Astrocyte (in vitro differentiated cells and primary cell): Measurements from ENCODE around the gene ANKRD2. TPM values are rescaled to one million over a fixed set of nuclear protein-coding genes. Genes with fewer than 3 reads are reported as not detected.

ENCODE experiments used
- DNase-seq: peaks from one replicate; pipeline ENCODE4 v3.0.0-alpha.2; 2010; ENCODE audit warnings: low read depth
- FAIRE-seq: peaks from 2 replicates; lab custom pipeline; 2011; peaks lifted over from hg19 to GRCh38; lab: Jason Lieb, UNC
- H2AFZ ChIP-seq: 2 replicates; pipeline ENCODE4 v1.6.0; 2012; ENCODE audit warnings: low read depth, low read length, inconsistent platforms
- H3K27ac ChIP-seq: 2 replicates; pipeline ENCODE4 v1.5.1; 2011; ENCODE audit warnings: low read depth, low read length, inconsistent platforms
- H3K27me3 ChIP-seq: 2 replicates; pipeline ENCODE4 v1.6.0; 2011; ENCODE audit warnings: low read length, inconsistent platforms; ENCODE audit not compliant: insufficient read depth
- H3K36me3 ChIP-seq: 2 replicates; pipeline ENCODE4 v1.5.1; 2011; ENCODE audit warnings: low read length, inconsistent platforms; ENCODE audit not compliant: insufficient read depth
- H3K4me1 ChIP-seq: 2 replicates; pipeline ENCODE4 v1.5.1; 2011; ENCODE audit warnings: low read length, inconsistent platforms; ENCODE audit not compliant: insufficient read depth
- H3K4me2 ChIP-seq: 2 replicates; pipeline ENCODE4 v1.6.0; 2012; ENCODE audit warnings: low read length, inconsistent platforms
- H3K4me3 ChIP-seq: 2 replicates; pipeline ENCODE4 v1.5.1; 2011; ENCODE audit warnings: low read depth, mild to moderate bottlenecking, low read length, inconsistent platforms; ENCODE audit not compliant: insufficient read depth
- H3K79me2 ChIP-seq: 2 replicates; pipeline ENCODE4 v1.6.0; 2012; ENCODE audit warnings: mild to moderate bottlenecking, low read length, inconsistent platforms; ENCODE audit not compliant: insufficient read depth
- H3K9ac ChIP-seq: 2 replicates; pipeline ENCODE4 v1.6.0; 2012; ENCODE audit warnings: mild to moderate bottlenecking, low read length, inconsistent platforms
- H3K9me3 ChIP-seq: 2 replicates; pipeline ENCODE4 v1.5.1; 2012; ENCODE audit warnings: low read depth, mild to moderate bottlenecking, low read length, inconsistent platforms; ENCODE audit not compliant: insufficient read depth
- H4K20me1 ChIP-seq: 2 replicates; pipeline ENCODE4 v1.6.0; 2012; ENCODE audit warnings: low read length, inconsistent platforms; ENCODE audit not compliant: insufficient read depth
- H3K27ac Mint-ChIP-seq: one replicate; pipeline ENCODE4 v1.8.0; 2021; ENCODE audit warnings: mild to moderate bottlenecking, mixed read lengths; ENCODE audit not compliant: unreplicated experiment
- H3K27me3 Mint-ChIP-seq: one replicate; pipeline ENCODE4 v1.8.0; 2021; ENCODE audit warnings: low read depth, mixed read lengths; ENCODE audit not compliant: unreplicated experiment
- H3K36me3 Mint-ChIP-seq: one replicate; pipeline ENCODE4 v1.8.0; 2021; ENCODE audit warnings: low read depth, mixed read lengths; ENCODE audit not compliant: unreplicated experiment
- H3K4me1 Mint-ChIP-seq: one replicate; pipeline ENCODE4 v1.8.0; 2021; ENCODE audit warnings: low read depth, mixed read lengths; ENCODE audit not compliant: unreplicated experiment
- H3K4me3 Mint-ChIP-seq: one replicate; pipeline ENCODE4 v1.8.0; 2021; ENCODE audit warnings: mild to moderate bottlenecking, moderate library complexity, mixed read lengths; ENCODE audit not compliant: unreplicated experiment
- H3K9me3 Mint-ChIP-seq: one replicate; pipeline ENCODE4 v1.8.0; 2021; ENCODE audit warnings: mild to moderate bottlenecking, mixed read lengths; ENCODE audit not compliant: unreplicated experiment
- CTCF ChIP-seq: IDR thresholded peaks from 2 replicates; pipeline ENCODE4 v1.5.1; 2011; ENCODE audit warnings: low read depth, mild to moderate bottlenecking, inconsistent platforms, low read length, moderate library complexity; ENCODE audit not compliant: insufficient read depth
- EZH2 ChIP-seq: IDR thresholded peaks from 2 replicates; pipeline ENCODE4 v1.6.1; 2012; ENCODE audit warnings: mild to moderate bottlenecking, low read length, inconsistent platforms; ENCODE audit not compliant: insufficient read depth
- total RNA-seq: library from RNA; stranded (reverse); gene quantifications from 2 replicates; pipeline ENCODE4 v1.2.1, GENCODE V29; 2021

Gene ANKRD2
- total RNA-seq, 1 donor from 2014 or later = 0.36 TPM

DNA sequence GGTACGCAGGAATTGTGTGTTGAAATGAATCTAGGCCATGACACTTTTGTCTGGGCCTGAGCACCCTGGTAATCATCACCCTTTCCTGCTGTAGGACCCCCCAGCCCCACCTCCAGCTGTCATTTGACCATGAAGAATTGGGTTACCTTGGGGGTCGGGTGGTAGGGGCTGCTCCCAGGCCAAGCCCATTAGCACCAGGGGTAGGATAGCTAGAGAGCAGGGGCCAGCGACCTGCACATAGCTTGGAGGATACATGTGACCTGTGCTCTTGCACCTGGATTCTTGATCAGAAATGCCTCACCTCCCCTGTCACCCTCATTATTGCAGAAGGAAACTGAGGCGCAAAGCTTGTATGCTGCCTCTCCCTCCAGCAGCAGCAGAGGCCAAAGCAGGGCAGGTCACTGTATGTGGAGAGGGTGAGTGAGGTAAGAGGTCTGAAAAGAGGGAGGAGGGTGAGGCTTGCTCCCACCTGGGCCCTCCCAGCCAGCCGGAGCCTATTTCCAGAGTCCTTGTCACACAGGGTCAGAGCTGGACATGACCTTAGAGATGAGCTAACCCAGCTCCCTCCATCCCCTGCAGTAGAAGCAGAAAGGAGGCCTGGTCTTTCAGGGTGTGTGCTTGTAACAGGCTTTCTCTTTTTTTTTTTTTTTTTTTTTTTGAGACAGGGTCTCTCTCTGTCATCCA, 35.3 kb upstream of the ANKRD2 start:
- H3K27ac Mint-ChIP-seq = peak overlapping the region; percentile 73
- no peaks in the 10 kb centered on the region for H3K36me3 Mint-ChIP-seq
- Histone ChIP-seq H3K79me2 (peaks cover 41% of the 10 kb centered on the region), H3K36me3 (no peaks in the 10 kb centered on the region), H3K27ac (peak overlapping the region; percentile 71), H3K4me3 (no peak overlapping the region), H3K9me3 (no peaks in the 10 kb centered on the region), H3K27me3 (no peaks in the 10 kb centered on the region), H2AFZ (no peak overlapping the region), H3K9ac (no peak overlapping the region), H3K4me1 (peaks cover 52% of the 10 kb centered on the region), H3K4me2 (no peak overlapping the region), H4K20me1 (peaks cover 7% of the 10 kb centered on the region)
- H3K27me3 Mint-ChIP-seq = no peaks in the 10 kb centered on the region
- DNase-seq (no peak), FAIRE-seq (no peak)
- peaks cover 63% of the 10 kb centered on the region for H3K4me1 Mint-ChIP-seq
- H3K4me3 Mint-ChIP-seq = no peak overlapping the region
- TF ChIP-seq CTCF = no peak
- TF ChIP-seq EZH2 = no peak
- peaks cover 1% of the 10 kb centered on the region for H3K9me3 Mint-ChIP-seq

DNA sequence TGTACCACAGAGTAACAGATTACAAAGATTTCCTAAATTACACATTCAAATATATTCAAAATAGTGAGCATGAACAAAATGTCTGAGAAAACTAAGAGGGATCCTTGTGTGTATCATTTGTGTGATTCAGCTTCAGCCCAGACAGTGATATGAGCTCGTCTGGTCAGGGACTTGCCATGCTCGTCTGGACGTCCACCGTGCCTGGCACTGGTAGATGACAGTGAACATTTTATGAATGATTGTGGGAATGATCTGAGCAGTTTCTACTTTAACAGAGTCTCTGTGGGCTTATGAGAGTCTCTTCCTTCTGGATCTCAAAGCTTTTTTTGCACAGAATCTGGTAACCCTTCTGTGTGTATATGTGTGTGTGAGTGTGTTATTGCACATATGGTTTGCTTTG, 34.2 kb upstream of the ANKRD2 start:
- FAIRE-seq (peak; percentile 65), DNase-seq (peak; percentile 67)
- Histone ChIP-seq H4K20me1 (no peaks in the 10 kb centered on the region), H3K27ac (peak overlapping the region; percentile 99), H3K9ac (peak overlapping the region; percentile 65), H2AFZ (no peak overlapping the region), H3K36me3 (no peaks in the 10 kb centered on the region), H3K4me3 (no peak overlapping the region), H3K9me3 (no peaks in the 10 kb centered on the region), H3K4me1 (peaks cover 57% of the 10 kb centered on the region), H3K4me2 (peak overlapping the region; percentile 14), H3K79me2 (peaks cover 41% of the 10 kb centered on the region), H3K27me3 (no peaks in the 10 kb centered on the region)
- Mint-ChIP-seq H3K4me3 (peak overlapping the region; percentile 43), H3K27me3 (no peaks in the 10 kb centered on the region), H3K27ac (peak overlapping the region; percentile 98), H3K9me3 (peaks cover 1% of the 10 kb centered on the region), H3K4me1 (peaks cover 64% of the 10 kb centered on the region), H3K36me3 (no peaks in the 10 kb centered on the region)
- TF ChIP-seq CTCF = no peak
- no peak for TF ChIP-seq EZH2

DNA sequence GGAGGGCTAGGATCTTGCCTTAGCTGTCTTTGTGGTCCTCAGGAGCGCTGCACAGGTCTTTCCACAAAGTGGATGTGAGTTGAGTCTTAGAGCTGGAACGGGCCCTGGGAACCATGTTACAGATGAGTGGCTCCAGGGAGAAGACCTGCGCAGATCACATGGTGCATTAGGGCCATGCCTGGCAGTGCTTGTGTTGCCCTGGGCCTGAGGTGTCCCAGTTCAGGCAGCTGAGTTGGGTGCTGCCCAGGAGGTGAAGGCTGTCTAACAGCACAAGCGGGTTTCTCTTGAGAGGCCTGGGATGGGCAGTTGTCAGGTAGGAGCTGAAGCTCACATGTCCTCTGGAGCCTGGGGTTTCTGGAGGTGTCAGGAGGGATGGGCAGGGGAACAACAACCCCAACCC, 33.7 kb upstream of the ANKRD2 start:
- H3K79me2 ChIP-seq = peaks cover 40% of the 10 kb centered on the region
- H3K4me1 Mint-ChIP-seq = peaks cover 66% of the 10 kb centered on the region
- no peak overlapping the region for H2AFZ ChIP-seq
- no peaks in the 10 kb centered on the region for H4K20me1 ChIP-seq
- H3K27ac ChIP-seq = peak overlapping the region; percentile 99
- H3K4me1 ChIP-seq = peaks cover 57% of the 10 kb centered on the region
- H3K9me3 Mint-ChIP-seq = peaks cover 1% of the 10 kb centered on the region
- H3K9me3 ChIP-seq = no peaks in the 10 kb centered on the region
- no peak for FAIRE-seq
- no peaks in the 10 kb centered on the region for H3K36me3 Mint-ChIP-seq
- DNase-seq = no peak
- H3K27ac Mint-ChIP-seq = peak overlapping the region; percentile 98
- H3K4me3 Mint-ChIP-seq = peak overlapping the region; percentile 43
- H3K4me2 ChIP-seq = peak overlapping the region; percentile 14
- no peaks in the 10 kb centered on the region for H3K27me3 ChIP-seq
- no peak overlapping the region for H3K4me3 ChIP-seq
- no peaks in the 10 kb centered on the region for H3K36me3 ChIP-seq
- H3K9ac ChIP-seq = peak overlapping the region; percentile 65
- TF ChIP-seq EZH2 = no peak
- no peaks in the 10 kb centered on the region for H3K27me3 Mint-ChIP-seq
